WTC11 (cell line): ENCODE results near the gene TMEM19. TPM values are rescaled to one million over a fixed set of nuclear protein-coding genes. Genes with fewer than 3 reads are reported as not detected.
"Not testable (repeated sequence)": the region's sequence is repeated elsewhere in the genome, so short reads cannot be mapped to it uniquely, and the experiment has no call there.

ENCODE experiments used
- ATAC-seq: fragments of 200-7000 bp; cut with Tn5 transposase; 2 replicates; pipeline ENCODE4 v1.10.0; 2021; ENCODE audit warnings: mild to moderate bottlenecking, moderate library complexity
- CTCF ChIA-PET: fragments of 300-600 bp; sonication (Branson Sonifier 250); formaldehyde crosslinking; loops from one replicate; lab custom pipeline; 2021; ENCODE audit warnings: antibody characterized with exemption; lab: Charles Lee
- POLR2A ChIA-PET: fragments of 350-600 bp; sonication (Branson Sonifier 250); formaldehyde crosslinking; loops from one replicate; lab custom pipeline; 2021; ENCODE audit warnings: antibody characterized with exemption; lab: Charles Lee
- DNase-seq: peaks from one replicate; pipeline ENCODE4 v3.0.0; 2021; ENCODE audit warnings: low spot score
- H3K27ac Mint-ChIP-seq: 2 replicates; pipeline ENCODE4 v1.8.0; 2021; ENCODE audit warnings: mixed read lengths
- H3K27me3 Mint-ChIP-seq: 2 replicates; pipeline ENCODE4 v1.8.0; 2021; ENCODE audit warnings: low read depth, mild to moderate bottlenecking, moderate library complexity, mixed read lengths
- H3K36me3 Mint-ChIP-seq: 2 replicates; pipeline ENCODE4 v1.8.0; 2021; ENCODE audit warnings: mixed read lengths
- H3K4me1 Mint-ChIP-seq: 2 replicates; pipeline ENCODE4 v1.8.0; 2022; ENCODE audit warnings: mixed read lengths
- H3K4me3 Mint-ChIP-seq: 2 replicates; pipeline ENCODE4 v1.8.0; 2021; ENCODE audit warnings: mild to moderate bottlenecking, moderate library complexity, mixed read lengths
- H3K9me3 Mint-ChIP-seq: 2 replicates; pipeline ENCODE4 v1.8.0; 2021; ENCODE audit warnings: mixed read lengths
- AR ChIP-seq: fragments of 250-450 bp; sonication (Bioruptor Pico); IDR thresholded peaks from 2 replicates; pipeline ENCODE4 v1.9.0; 2021; ENCODE audit warnings: mild to moderate bottlenecking
- E2F4 ChIP-seq: sonication (generic); formaldehyde crosslinking; IDR thresholded peaks from 2 replicates; pipeline ENCODE4 v1.8.1; 2022; ENCODE audit warnings: low read depth, mild to moderate bottlenecking, moderate library complexity, missing genetic modification reagents, borderline replicate concordance
- ELF4 ChIP-seq: sonication (generic); formaldehyde crosslinking; IDR thresholded peaks from 2 replicates; pipeline ENCODE4 v1.8.1; 2022; ENCODE audit warnings: low read depth, mild to moderate bottlenecking, moderate library complexity, missing genetic modification reagents
- ESRRA ChIP-seq: sonication (generic); formaldehyde crosslinking; IDR thresholded peaks from 2 replicates; pipeline ENCODE4 v1.8.1; 2022; ENCODE audit warnings: mild to moderate bottlenecking, missing genetic modification reagents, borderline replicate concordance
- ETV6 ChIP-seq: sonication (generic); formaldehyde crosslinking; IDR thresholded peaks from 2 replicates; pipeline ENCODE4 v1.8.1; 2022; ENCODE audit warnings: mild to moderate bottlenecking, missing genetic modification reagents
- JUN ChIP-seq: sonication (generic); formaldehyde crosslinking; IDR thresholded peaks from 2 replicates; pipeline ENCODE4 v1.8.0; 2023; ENCODE audit warnings: mild to moderate bottlenecking, missing genetic modification reagents
- MAX ChIP-seq: sonication (generic); formaldehyde crosslinking; IDR thresholded peaks from 2 replicates; pipeline ENCODE4 v1.8.0; 2022; ENCODE audit warnings: mild to moderate bottlenecking, missing genetic modification reagents
- NR1H2 ChIP-seq: sonication (generic); formaldehyde crosslinking; IDR thresholded peaks from 2 replicates; pipeline ENCODE4 v1.9.0; 2021; ENCODE audit warnings: mild to moderate bottlenecking, moderate library complexity, missing genetic modification reagents
- NR2C2 ChIP-seq: sonication (generic); formaldehyde crosslinking; IDR thresholded peaks from 2 replicates; pipeline ENCODE4 v1.8.0; 2022; ENCODE audit warnings: mild to moderate bottlenecking, missing genetic modification reagents
- PRDM15 ChIP-seq: sonication (generic); formaldehyde crosslinking; IDR thresholded peaks from 2 replicates; pipeline ENCODE4 v1.8.0; 2022; ENCODE audit warnings: missing genetic modification reagents
- PREB ChIP-seq: sonication (generic); formaldehyde crosslinking; IDR thresholded peaks from 2 replicates; pipeline ENCODE4 v1.8.1; 2022; ENCODE audit warnings: mild to moderate bottlenecking, missing genetic modification reagents, moderate library complexity, borderline replicate concordance
- RELA ChIP-seq: sonication (generic); formaldehyde crosslinking; IDR thresholded peaks from 2 replicates; pipeline ENCODE4 v1.8.1; 2022; ENCODE audit warnings: missing genetic modification reagents, mild to moderate bottlenecking, borderline replicate concordance
- SMAD4 ChIP-seq: sonication (generic); formaldehyde crosslinking; IDR thresholded peaks from 2 replicates; pipeline ENCODE4 v1.8.0; 2022; ENCODE audit warnings: mild to moderate bottlenecking, missing genetic modification reagents
- TP53 ChIP-seq: sonication (generic); formaldehyde crosslinking; IDR thresholded peaks from 2 replicates; pipeline ENCODE4 v1.8.1; 2023; ENCODE audit warnings: mild to moderate bottlenecking, missing genetic modification reagents
- USF1 ChIP-seq: sonication (generic); formaldehyde crosslinking; IDR thresholded peaks from 2 replicates; pipeline ENCODE4 v1.8.0; 2022; ENCODE audit warnings: mild to moderate bottlenecking, missing genetic modification reagents
- ZNF138 ChIP-seq: sonication (generic); formaldehyde crosslinking; conservative IDR thresholded peaks from 2 replicates; pipeline ENCODE4 v1.8.1; 2022; ENCODE audit warnings: mild to moderate bottlenecking, moderate library complexity, missing genetic modification reagents
- ZNF317 ChIP-seq: sonication (generic); formaldehyde crosslinking; IDR thresholded peaks from 2 replicates; pipeline ENCODE4 v1.8.1; 2023; ENCODE audit warnings: low read depth, mild to moderate bottlenecking, moderate library complexity, missing genetic modification reagents, borderline replicate concordance
- ZNF396 ChIP-seq: fragments of 250-450 bp; sonication (Bioruptor Pico); IDR thresholded peaks from 2 replicates; pipeline ENCODE4 v1.8.0; 2021; ENCODE audit warnings: mild to moderate bottlenecking, moderate library complexity, borderline replicate concordance
- ZNF423 ChIP-seq: fragments of 250-450 bp; sonication (Bioruptor Pico); IDR thresholded peaks from 2 replicates; pipeline ENCODE4 v2.1.2; 2022; ENCODE audit warnings: mild to moderate bottlenecking, moderate library complexity
- total RNA-seq: library from RNA; stranded (reverse); gene quantifications from 3 replicates; pipeline ENCODE4 v1.2.3, GENCODE V29; 2021

TMEM19 gene
- total RNA-seq, 1 experiment from 2014 or later = 11.7 TPM

GRCh38 chr12:71694099-71694820, 8.4 kb downstream of the TMEM19 start (continued):
- TF ChIP-seq E2F4 (CRISPR knock-in tag) (no peak), USF1 (no peak), NR2C2 (CRISPR knock-in tag) (no peak), ETV6 (CRISPR knock-in tag) (no peak), PRDM15 (CRISPR knock-in tag) (no peak), AR (CRISPR knock-in tag) (no peak), ZNF317 (CRISPR knock-in tag) (no peak), TP53 (no peak), ZNF423 (CRISPR knock-in tag) (no peak), PREB (CRISPR knock-in tag) (no peak), NR1H2 (CRISPR knock-in tag) (no peak)
- TF ChIP-seq, all 79 proteins: peak for 0

- H3K27ac Mint-ChIP-seq = no peak overlapping the region
- no peaks in the 10 kb centered on the region for H3K9me3 Mint-ChIP-seq
- H3K4me3 Mint-ChIP-seq = no peak overlapping the region
- ATAC-seq = no peak
- POLR2A ChIA-PET = interaction anchor here (1.6 kb wide), 1 partner anchor 10 kb away, joined by 4 read pairs; the partner anchor contains the start of gene TMEM19
- CTCF ChIA-PET = interaction anchor here (0.8 kb wide), 1 partner anchor 9 kb away, joined by 3 read pairs; no protein-coding TSS in a partner anchor
- peaks cover 5% of the 10 kb centered on the region; the same call in 1 of the 2 replicates for H3K4me1 Mint-ChIP-seq
- TF ChIP-seq ZNF138 (CRISPR knock-in tag) (no peak), ZNF396 (CRISPR knock-in tag) (no peak), SMAD4 (CRISPR knock-in tag) (no peak), MAX (CRISPR knock-in tag) (no peak), ELF4 (CRISPR knock-in tag) (no peak), ESRRA (CRISPR knock-in tag) (no peak), JUN (CRISPR knock-in tag) (no peak), RELA (CRISPR knock-in tag) (no peak)
- no peak for DNase-seq
- no peaks in the 10 kb centered on the region for H3K27me3 Mint-ChIP-seq
- peaks cover 17% of the 10 kb centered on the region for H3K36me3 Mint-ChIP-seq
Observed at GRCh38 chr12:71695782-71696181, 9.9 kb downstream of the TMEM19 start.

- CTCF ChIA-PET, H3K9me3 Mint-ChIP-seq, H3K27me3 Mint-ChIP-seq, ATAC-seq, H3K4me1 Mint-ChIP-seq, DNase-seq, H3K4me3 Mint-ChIP-seq, H3K27ac Mint-ChIP-seq, POLR2A ChIA-PET: not testable (repeated sequence)
- H3K36me3 Mint-ChIP-seq = peaks cover 17% of the 10 kb centered on the region
Observed at GRCh38 chr12:71702181-71702580, 16.3 kb downstream of the TMEM19 start.
